ACHN (cell line): ENCODE results near the gene PRKAR1B.
"Not testable (repeated sequence)": the region's sequence is repeated elsewhere in the genome, so short reads cannot be mapped to it uniquely, and the experiment has no call there.

Experiments used
- DNase-seq: peaks from one replicate; pipeline ENCODE4 v3.0.0-alpha.2; 2015
- in situ Hi-C: cut with HindIII; loops from 2 replicates; pipeline ENCODE4 v1.10.0; 2017; ENCODE audit warnings: low sequenced_read_pairs, low pct_ligation_motif_present, low pct_unique_long_range_greater_than_20kb

Gene PRKAR1B

DNA sequence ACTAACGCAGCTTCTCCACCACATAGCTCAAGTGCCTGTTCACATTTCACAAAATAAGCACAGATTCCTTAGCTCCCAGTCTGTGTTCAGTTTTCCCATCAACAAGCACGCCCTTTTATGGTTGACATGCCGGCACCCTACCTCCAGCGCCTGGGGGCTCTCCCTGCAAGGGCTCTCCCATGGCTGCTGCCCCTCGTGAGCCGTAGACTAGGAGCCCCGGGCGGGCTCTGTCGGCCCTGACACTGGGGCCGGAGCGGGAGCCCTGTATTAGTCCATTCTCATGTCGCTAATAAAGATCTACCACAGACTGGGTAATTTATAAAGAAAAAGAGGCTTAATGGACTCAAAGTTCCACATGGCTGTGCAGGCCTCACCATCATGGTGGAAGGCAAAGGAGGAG lies 34.0 kb upstream of the PRKAR1B start:
- in situ Hi-C loops = no loop called here
- no peak for DNase-seq

DNA sequence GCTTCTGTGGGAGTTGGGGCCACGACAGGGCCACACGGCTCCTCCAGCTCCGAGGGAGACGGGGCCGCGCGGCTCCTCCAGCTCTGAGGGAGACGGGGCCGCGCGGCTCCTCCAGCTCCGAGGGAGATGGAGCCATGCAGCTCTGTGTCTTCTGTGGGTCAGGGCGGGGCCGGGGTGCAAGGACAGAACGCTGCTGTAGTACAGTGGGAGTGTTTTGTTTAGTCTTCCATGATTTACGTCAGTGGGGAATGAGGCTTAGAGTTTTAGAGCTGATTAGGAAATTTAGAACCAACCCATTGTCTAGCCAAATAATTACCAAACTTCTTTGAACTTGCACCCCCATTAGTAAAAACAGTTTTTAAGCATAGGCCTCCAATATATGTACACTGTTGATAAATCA lies 32.9 kb upstream of the PRKAR1B start:
- in situ Hi-C loops = no loop called here
- DNase-seq = no peak

DNA sequence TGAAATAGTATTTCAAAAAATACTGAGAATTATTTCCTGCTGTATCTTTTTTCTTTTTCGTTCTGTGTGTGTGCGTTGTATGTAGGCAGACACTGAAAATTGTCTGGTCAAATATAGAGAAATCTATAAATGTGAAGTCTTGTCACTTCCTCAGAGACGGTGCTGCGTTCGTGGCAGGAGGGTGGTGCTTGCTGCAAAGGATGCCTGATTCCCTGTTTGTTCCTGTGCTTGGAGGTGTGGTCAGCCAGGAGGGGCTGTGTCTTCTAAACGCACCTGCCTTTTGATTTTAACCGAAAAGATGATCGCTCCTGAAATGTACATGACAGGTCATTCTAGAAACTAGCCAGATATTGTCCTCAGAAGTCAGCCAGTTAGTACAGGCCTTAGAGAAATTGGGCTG lies 32.5 kb upstream of the PRKAR1B start:
- in situ Hi-C loops = no loop called here
- DNase-seq = no peak

GRCh38 chr7:757741-758163 lies 30.7 kb upstream of the PRKAR1B start:
- DNase-seq = no peak
- in situ Hi-C loops = no loop called here

- DNase-seq = no peak
- in situ Hi-C loops = no loop called here
Observed at GRCh38 chr7:756928-757560, 30.0 kb upstream of the PRKAR1B start.

DNA sequence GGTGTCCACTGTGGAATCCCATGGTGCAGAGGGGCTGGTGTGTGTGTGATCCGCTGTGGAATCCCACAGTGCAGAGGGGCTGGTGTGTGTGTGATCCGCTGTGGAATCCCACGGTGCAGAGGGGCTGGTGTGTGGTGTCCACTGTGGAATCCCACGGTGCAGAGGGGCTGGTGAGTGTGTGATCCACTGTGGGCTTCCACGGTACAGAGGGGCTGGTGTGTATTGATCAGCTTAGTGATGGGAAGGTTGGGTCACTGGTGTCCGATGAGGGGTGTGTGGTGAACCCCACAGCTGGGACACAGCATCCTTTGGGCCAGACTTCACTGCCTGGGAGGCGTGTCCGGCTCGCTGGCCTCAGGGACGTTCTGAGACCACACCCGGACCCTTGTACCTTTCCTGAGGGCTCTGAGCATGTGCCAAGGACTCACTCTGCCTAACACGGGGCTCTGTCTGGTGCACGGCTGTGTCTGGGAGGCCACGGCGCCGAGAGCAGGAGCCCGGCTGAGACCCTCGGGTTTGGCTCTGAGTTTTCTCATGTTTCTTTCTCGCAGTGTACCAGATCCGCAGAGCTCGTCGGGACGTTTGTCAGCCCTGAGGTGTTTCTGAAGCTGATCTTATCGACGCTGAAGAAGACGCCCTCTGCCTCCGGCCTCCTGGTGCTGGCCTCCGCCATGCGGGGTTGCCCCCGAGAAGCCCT lies 29.3 kb upstream of the PRKAR1B start:
- in situ Hi-C loops = no loop called here
- DNase-seq = no peak

DNA sequence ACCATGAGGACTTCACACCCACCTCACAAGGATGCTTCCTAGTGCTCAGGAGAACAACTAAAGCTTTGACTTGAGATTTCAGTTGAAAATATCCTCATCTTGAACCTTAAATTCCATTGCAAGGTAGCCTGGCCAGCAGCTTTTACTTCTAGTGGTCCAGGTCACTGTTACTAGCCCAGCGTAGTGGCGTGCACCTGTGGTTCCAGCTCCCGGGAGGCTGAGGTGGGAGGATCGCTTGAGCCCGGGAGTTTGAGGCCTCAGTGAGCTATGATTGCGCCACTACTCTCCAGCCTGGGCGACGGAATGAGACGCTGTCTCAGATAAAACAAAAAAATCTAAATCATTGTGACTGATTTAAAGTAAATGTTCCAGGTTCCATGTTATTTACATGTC lies 28.3 kb upstream of the PRKAR1B start:
- DNase-seq = no peak
- in situ Hi-C loops = no loop called here

GRCh38 chr7:754531-755412 lies 27.7 kb upstream of the PRKAR1B start:
- in situ Hi-C loops = no loop called here
- DNase-seq = no peak

- no peak for DNase-seq
- in situ Hi-C loops = no loop called here
Observed at GRCh38 chr7:753190-753589, 26.1 kb upstream of the PRKAR1B start.

DNA sequence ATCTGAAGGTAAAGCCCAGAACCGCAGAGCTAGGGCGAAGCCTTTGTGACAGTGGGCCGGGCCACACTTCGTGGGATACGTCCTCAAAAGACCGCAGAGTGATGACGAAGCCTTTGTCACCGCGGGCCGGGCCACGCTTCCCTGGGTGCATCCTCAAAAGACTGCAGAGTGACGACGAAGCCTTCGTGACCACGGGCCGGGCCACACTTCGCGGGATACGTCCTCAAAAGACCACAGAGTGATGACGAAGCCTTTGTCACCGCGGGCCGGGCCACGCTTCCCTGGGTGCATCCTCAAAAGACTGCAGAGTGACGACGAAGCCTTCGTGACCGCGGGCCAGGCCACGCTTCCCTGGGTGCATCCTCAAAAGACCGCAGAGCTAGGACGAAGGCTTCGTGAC lies 25.2 kb upstream of the PRKAR1B start:
- DNase-seq, in situ Hi-C loops: not testable (repeated sequence)

GRCh38 chr7:751826-752225 lies 24.7 kb upstream of the PRKAR1B start:
- in situ Hi-C loops = no loop called here
- DNase-seq = no peak

GRCh38 chr7:750111-750905 lies 23.2 kb upstream of the PRKAR1B start:
- in situ Hi-C loops = no loop called here
- DNase-seq = no peak

DNA sequence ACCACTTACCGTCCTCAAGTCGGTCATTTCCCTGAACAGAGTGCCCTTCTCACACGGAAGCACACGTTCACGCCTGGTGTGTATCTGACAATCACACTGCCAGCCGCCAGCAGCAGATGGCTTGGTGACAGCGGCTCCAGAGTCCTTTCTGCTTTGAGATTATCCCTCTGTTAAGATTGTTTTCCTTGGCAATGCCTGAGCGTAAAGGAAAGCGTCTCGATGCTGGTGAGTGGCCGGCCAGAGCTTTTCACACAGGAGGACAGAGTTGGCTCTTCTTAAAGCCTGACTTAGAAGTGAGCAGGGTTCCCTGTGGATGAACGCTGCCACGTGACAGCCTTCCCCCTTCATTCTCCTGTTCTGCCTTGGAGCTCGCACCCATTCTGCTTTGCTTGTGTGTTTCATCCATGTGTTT lies 22.1 kb upstream of the PRKAR1B start:
- in situ Hi-C loops = no loop called here
- no peak for DNase-seq

GRCh38 chr7:748446-748845 lies 21.4 kb upstream of the PRKAR1B start:
- in situ Hi-C loops = no loop called here
- no peak for DNase-seq

- in situ Hi-C loops = no loop called here
Observed at GRCh38 chr7:747186-747585, 20.1 kb upstream of the PRKAR1B start.

GRCh38 chr7:746155-747061 lies 19.3 kb upstream of the PRKAR1B start:
- in situ Hi-C loops = no loop called here
- no peak for DNase-seq

More at GRCh38 chr7:747186-747585, 20.1 kb upstream of the PRKAR1B start:
- DNase-seq = no peak

DNA sequence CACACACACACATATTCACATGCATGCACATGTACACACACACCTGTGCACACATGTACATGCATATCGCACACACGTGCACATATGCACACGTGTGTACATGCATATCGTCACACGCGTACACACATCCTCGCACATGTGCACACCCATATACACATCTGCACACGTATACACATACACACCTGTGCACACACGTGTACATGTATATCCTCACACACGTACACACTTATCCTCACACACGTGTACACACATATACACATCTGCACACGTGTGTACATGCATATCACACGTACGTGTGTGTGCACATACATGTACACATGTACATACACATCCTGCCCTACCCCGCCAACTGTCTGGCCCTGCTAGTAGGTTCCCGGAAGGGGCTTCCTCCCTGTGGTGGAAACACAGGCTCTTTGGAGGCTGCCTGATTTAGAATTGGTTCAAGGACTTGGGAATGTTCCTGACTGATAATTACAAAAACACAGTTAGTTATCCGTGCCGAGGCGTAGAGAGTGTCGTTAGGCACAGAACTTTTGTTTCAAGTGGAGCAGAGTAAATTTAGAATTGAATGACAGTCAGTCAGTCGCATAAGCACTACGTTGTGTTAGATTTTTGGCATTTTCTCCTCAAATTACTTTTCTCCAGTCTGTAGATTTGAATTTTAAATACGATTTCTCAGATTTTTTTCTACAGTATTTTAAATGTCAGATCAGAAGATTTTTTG lies 18.5 kb upstream of the PRKAR1B start:
- in situ Hi-C loops = no loop called here
- DNase-seq = no peak
